Breast epithelium (tissue), 3 donors: ENCODE data around the gene PLCH2.

Experiments used
- CTCF ChIP-seq, 3 donors: fragments of 450-650 bp; IDR thresholded peaks; one replicate each; pipeline ENCODE4 v1.5.1; 2016 to 2017; ENCODE audit warnings: antibody characterized with exemption in 3 of 3, mild to moderate bottlenecking in 3 of 3, moderate library complexity in 3 of 3
- POLR2AphosphoS5 ChIP-seq, 3 donors: sonication (generic); formaldehyde crosslinking; IDR thresholded peaks; one replicate each; pipeline ENCODE4 v1.6.1; 2017; ENCODE audit warnings: antibody characterized with exemption in 3 of 3

GRCh38 chr1:2468540-2468939, 7.5 kb upstream of the PLCH2 start:
- TF ChIP-seq CTCF (IDR thresholded peaks at IDR 0.05): no peak
- TF ChIP-seq POLR2AphosphoS5 (IDR thresholded peaks at IDR 0.05): no peak
